Measurements from ENCODE around the gene DLGAP1. TPM values are rescaled to one million over a fixed set of nuclear protein-coding genes. Genes with fewer than 3 reads are reported as not detected.

The DLGAP1 gene
- polyA plus RNA-seq, 1 experiment: 0.09 TPM

DNA sequence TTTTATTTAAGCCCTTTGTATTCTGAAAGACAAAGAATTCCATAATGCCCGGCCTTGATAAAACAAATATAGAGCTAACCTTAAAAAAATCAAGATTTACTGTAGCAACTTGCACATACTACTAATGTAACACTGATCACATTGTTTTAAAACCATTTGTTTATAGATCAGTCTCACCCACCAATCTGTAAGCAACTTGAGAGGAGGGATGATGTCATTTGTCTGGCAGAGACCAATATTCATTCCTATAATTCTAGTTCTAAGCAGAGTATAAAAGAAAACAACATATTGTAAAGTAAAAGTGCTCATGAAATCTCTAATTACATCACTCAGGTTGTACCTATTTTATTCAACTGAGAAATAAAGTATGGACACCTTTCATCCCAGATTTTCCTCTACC is 624.5 kb downstream of the DLGAP1 start:
- Histone ChIP-seq H3K27ac (ENCODE audit: low read depth, low read length) (no peak overlapping the region), H3K9me3 (ENCODE audit: control insufficient read depth, insufficient read depth, low read length) (no peaks in the 10 kb centered on the region), H3K4me3 (ENCODE audit: low read depth, low read length) (no peak overlapping the region), H3K27me3 (ENCODE audit: control insufficient read depth, insufficient read depth, low read length) (no peaks in the 10 kb centered on the region)
- ChIA-PET POLR2A (no interaction called here), CTCF (no interaction called here)
- no peak for TF ChIP-seq CTCF (IDR thresholded peaks at IDR 0.05; ENCODE audit: low read depth, low read length)
- DNase-seq (ENCODE audit: low read depth, low spot score): peak; percentile 24

DNA sequence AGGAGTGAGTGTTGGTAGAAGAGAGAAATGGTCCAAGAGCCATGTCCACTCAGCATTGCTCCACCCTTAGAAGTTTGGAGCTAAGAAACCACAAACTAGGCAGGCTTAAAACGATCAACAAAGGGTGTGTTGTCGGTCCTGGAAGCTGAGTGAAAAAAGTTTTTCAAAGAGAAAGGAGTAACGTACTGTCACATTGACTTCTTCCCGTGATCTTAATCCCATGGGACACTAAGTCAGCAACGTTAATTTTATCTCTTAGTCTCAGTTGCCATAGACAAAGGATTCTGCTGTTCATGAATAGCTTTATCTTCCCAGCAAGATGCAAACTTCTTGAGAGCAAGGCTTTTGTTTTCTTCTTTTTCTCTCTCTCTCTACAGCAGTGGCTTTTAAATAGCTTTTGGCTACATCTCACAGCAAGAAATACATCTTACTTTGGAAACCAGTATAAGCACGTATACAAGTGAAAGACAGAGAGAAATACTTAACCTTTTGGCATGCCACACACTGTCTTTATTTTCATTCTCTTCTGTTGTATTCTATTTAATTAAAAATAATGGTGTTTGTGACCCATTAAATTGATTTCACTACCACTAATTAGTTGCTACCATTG is 627.8 kb downstream of the DLGAP1 start:
- H3K27ac ChIP-seq (ENCODE audit: low read depth, low read length): no peak overlapping the region
- H3K4me3 ChIP-seq (ENCODE audit: low read depth, low read length): no peak overlapping the region
- no peaks in the 10 kb centered on the region for H3K9me3 ChIP-seq (ENCODE audit: control insufficient read depth, insufficient read depth, low read length)
- CTCF ChIA-PET: interaction anchor here (0.6 kb wide), 1 partner anchor 171 kb away, joined by 3 read pairs; no protein-coding TSS in a partner anchor
- no peak for TF ChIP-seq CTCF (IDR thresholded peaks at IDR 0.05; ENCODE audit: low read depth, low read length)
- H3K27me3 ChIP-seq (ENCODE audit: control insufficient read depth, insufficient read depth, low read length): no peaks in the 10 kb centered on the region
- POLR2A ChIA-PET: no interaction called here
- DNase-seq (ENCODE audit: low read depth, low spot score): no peak

GRCh38 chr18:3826021-3826420 is 629.1 kb downstream of the DLGAP1 start:
- DNase-seq (ENCODE audit: low read depth, low spot score): no peak
- Histone ChIP-seq H3K27ac (ENCODE audit: low read depth, low read length) (no peak overlapping the region), H3K9me3 (ENCODE audit: control insufficient read depth, insufficient read depth, low read length) (no peaks in the 10 kb centered on the region), H3K4me3 (ENCODE audit: low read depth, low read length) (no peak overlapping the region), H3K27me3 (ENCODE audit: control insufficient read depth, insufficient read depth, low read length) (no peaks in the 10 kb centered on the region)
- POLR2A ChIA-PET: no interaction called here
- TF ChIP-seq CTCF (IDR thresholded peaks at IDR 0.05; ENCODE audit: low read depth, low read length): no peak
- CTCF ChIA-PET: no interaction called here

GRCh38 chr18:3824101-3824500 is 631.0 kb downstream of the DLGAP1 start:
- POLR2A ChIA-PET: no interaction called here
- Histone ChIP-seq H3K4me3 (ENCODE audit: low read depth, low read length) (no peak overlapping the region), H3K27me3 (ENCODE audit: control insufficient read depth, insufficient read depth, low read length) (no peaks in the 10 kb centered on the region), H3K27ac (ENCODE audit: low read depth, low read length) (no peak overlapping the region), H3K9me3 (ENCODE audit: control insufficient read depth, insufficient read depth, low read length) (no peaks in the 10 kb centered on the region)
- no peak for TF ChIP-seq CTCF (IDR thresholded peaks at IDR 0.05; ENCODE audit: low read depth, low read length)
- CTCF ChIA-PET: interaction anchor here (1.1 kb wide), 1 partner anchor 46 kb away, joined by 3 read pairs; no protein-coding TSS in a partner anchor
- no peak for DNase-seq (ENCODE audit: low read depth, low spot score)

DNA sequence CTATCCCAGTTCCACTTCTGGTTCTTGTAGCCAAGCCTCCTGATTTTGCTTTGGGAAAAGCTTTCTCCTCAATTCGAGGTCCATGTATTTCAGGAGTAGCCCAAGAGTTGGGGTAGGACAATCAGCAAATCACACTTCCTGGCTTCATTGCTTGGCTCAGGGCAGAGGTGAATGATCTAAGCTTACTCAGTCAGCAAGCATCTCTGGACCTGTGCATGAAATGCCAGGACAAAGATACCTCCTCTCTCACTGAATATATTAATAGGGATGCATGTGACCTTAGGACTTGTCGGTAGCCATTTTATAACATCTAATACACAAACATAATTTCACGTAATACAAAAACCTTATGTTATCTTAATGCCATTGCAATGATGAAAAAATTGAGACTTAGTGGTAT is 632.0 kb downstream of the DLGAP1 start:
- CTCF ChIA-PET: interaction anchor here (0.7 to 0.9 kb wide), 2 partner anchors 172 to 225 kb away, joined by 4 to 9 read pairs; no protein-coding TSS in a partner anchor
- POLR2A ChIA-PET: no interaction called here
- no peak for DNase-seq (ENCODE audit: low read depth, low spot score)
- TF ChIP-seq CTCF (IDR thresholded peaks at IDR 0.05; ENCODE audit: low read depth, low read length): no peak
- Histone ChIP-seq H3K9me3 (ENCODE audit: control insufficient read depth, insufficient read depth, low read length) (no peaks in the 10 kb centered on the region), H3K27ac (ENCODE audit: low read depth, low read length) (no peak overlapping the region), H3K4me3 (ENCODE audit: low read depth, low read length) (no peak overlapping the region), H3K27me3 (ENCODE audit: control insufficient read depth, insufficient read depth, low read length) (no peaks in the 10 kb centered on the region)

Data from AG04450 (cell line).